HG03175 (cell line): ENCODE results near the gene GALNT9.
"Not testable (repeated sequence)": the region's sequence is repeated elsewhere in the genome, so short reads cannot be mapped to it uniquely, and the experiment has no call there.

Source experiments
- ATAC-seq: cut with Tn5 transposase; IDR thresholded peaks from one replicate; pipeline ENCODE4 v1.9.1; 2021; ENCODE audit warnings: mild to moderate bottlenecking, moderate library complexity; ENCODE audit not compliant: unreplicated experiment

The GALNT9 gene

GRCh38 chr12:132295561-132295960 lies 33.8 kb downstream of the GALNT9 start:
- not testable (repeated sequence) for ATAC-seq

DNA sequence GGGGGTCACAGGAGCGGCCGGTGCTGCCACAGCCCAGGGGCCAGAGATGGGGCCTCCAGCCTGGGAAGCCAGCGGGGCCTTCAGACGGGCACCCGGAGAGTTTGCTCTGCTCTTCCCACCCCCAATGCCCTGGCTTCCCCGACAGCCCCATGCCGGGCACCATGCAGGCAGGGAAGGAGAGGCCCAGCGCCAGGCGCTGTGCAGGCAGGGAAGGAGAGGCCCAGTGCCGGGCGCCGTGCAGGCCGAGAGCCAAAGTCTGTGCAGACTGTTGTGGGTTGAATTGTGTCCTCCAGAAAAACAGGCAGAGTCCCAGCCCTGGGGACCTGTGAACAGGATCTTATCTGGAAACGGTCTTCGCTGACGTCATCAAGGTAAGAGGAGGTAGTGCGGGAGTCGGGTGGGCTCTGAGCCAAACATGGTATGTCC lies 34.3 kb downstream of the GALNT9 start:
- no peak for ATAC-seq

GRCh38 chr12:132294121-132295034 lies 35.0 kb downstream of the GALNT9 start:
- no peak for ATAC-seq

DNA sequence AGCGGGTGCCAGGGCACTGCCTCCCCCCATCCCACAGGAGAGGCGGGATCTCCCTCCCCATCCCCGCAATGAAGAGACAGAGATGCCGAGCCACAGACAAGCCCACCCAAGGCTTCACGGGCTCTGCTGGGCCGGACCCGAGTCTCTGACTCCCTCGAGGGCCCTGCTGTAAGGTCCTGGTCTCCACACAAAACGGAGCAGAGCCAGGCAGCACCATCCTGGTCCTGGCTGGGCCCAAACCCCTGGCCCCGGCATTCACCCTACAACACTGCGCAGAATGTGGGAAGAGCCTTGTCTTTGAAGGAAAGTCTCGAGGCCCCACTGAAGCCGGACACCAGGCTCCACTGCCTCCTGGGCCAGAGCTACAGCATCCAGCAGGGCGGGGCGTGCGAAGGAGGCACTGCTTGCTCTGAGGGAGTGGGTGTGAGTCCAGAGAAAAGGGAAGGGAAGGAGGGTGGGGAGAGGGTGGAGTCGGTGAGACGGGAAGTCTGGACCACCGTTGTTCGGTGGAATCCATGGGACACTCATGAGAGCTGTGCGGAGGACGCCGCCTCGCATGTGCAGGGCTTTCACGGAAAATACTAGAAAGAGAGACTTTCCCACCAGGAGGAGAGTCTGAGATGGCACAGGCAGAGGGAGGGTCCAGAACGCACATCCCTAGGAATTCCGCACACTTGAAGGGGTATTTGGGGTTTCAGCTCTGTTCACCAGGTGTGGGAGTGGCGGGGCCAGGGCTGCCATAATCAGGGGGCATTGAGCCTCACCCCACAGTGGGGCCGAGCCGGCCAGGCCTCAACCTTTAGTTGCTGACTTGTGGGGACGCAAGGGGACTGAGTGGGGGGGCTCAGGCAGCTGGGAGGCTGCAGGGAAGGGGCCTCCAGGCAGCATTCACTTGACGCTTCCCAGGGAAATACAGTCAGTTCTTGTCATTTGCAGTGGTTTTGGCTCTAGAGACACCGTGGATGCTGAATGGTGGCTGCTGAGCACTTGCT lies 36.8 kb downstream of the GALNT9 start:
- ATAC-seq = no peak

DNA sequence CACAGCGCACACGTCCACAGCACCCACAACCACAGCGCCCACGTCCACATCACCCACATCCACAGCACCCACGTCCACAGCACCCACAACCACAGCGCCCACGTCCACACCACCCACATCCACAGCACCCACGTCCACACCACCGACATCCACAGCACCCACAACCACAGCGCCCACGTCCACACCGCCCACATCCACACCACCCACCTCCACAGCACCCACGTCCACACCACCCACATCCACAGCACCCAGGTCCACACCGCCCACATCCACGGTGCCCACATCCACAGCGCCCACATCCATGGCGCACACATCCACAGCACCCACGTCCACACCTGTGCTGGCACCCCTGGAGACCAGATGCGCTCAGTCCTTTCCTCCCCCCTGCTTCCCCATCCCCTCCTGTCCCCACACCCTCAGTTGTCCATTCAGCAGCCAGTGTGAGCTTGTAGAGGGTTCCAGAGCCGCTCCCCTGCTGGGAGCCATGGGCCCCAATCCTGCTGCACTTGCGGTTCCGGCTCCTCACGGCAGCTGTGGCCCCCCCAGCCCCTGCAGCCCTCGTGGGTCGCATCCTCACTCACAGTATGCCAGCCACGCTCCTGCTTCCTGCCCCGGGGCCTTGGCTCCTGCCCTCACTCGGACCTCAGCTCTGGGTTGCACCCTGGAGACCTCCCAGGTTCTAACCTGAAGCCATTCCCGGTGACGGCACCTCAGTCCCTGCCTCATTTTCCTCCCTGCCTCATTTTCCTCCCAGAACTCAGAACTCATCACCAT lies 37.8 kb downstream of the GALNT9 start:
- no peak for ATAC-seq

GRCh38 chr12:132290203-132290540 lies 39.2 kb downstream of the GALNT9 start:
- ATAC-seq = no peak

DNA sequence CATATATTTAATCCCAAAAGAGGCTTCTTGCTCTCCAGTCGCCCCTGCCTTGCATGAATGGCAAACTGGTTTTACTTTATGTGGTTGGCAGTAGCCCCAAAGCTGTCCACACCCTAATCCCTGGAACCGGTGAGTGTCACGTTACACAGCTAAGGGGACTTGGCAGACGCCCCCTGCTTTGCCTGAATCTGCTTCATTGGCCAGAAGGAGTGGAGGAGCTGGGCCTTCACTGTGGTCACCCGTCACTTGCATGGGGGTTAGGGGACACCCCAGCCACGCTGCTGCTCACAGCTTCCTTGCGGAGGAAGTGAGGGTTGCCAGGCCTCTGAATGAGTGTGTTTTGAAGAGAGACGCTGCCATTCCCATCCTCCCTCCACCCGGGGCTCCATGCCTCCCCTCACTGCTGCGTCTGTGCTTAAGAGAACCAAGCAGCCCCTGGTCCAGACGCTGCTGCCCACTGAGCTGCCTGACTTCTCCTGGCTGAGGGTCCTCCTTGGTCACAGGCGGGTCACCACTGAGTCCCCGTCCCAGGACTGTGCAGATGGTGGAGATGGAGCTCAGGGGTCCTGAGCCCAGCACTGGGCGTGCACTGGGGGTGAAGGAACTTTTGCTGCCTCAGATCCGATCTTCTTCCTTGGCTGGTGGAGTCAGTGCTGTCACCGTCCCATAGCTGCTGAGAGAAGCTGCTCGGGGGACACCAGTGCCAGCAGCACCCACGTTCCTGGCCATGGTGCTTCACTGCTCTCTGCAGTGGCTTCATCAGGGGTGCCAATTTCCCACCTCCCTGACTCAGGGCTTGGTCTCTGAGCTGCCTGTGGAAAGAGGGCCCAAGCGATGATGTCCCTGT lies 39.8 kb downstream of the GALNT9 start:
- no peak for ATAC-seq

GRCh38 chr12:132288516-132289215 lies 40.7 kb downstream of the GALNT9 start:
- no peak for ATAC-seq

GRCh38 chr12:132287391-132288238 lies 41.8 kb downstream of the GALNT9 start:
- no peak for ATAC-seq

GRCh38 chr12:132286912-132287311 lies 42.5 kb downstream of the GALNT9 start:
- ATAC-seq = no peak

GRCh38 chr12:132285991-132286681 lies 43.3 kb downstream of the GALNT9 start:
- ATAC-seq = no peak

- ATAC-seq = no peak
These were observed 44.3 kb downstream of the GALNT9 start for GRCh38 chr12:132284827-132285741.

DNA sequence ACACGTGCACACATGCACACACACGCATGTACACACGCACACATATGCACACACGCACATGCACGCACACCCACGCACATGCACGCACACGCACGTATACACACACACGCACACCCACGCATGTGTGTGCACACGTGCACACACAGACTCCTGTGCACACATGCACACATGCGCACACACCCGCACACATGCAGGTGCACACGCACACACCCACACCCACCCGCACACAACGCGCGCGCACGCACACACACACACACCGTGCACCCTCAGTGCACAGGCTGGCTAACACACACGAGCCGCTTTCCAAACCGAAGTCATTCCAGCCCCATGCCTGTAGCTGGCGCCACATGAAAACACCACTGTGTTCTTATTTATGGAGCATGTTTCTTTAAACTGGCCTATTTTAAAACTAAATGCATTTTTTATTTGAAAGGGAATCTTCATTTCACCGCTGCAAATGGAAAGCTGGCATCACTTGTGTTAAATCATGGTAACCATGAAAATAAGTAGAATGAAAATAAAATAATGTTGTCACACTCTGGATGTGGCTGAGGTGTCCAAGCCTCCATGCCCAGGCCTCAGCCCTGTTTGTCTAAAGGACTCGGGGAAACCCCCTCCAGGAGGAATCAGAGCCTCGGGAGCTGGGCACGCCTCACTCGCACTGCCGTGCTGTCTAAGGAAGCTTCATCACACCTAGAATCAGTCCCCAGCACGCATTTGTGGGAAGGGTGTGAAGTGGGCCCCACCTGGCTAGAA lies 45.1 kb downstream of the GALNT9 start:
- no peak for ATAC-seq

DNA sequence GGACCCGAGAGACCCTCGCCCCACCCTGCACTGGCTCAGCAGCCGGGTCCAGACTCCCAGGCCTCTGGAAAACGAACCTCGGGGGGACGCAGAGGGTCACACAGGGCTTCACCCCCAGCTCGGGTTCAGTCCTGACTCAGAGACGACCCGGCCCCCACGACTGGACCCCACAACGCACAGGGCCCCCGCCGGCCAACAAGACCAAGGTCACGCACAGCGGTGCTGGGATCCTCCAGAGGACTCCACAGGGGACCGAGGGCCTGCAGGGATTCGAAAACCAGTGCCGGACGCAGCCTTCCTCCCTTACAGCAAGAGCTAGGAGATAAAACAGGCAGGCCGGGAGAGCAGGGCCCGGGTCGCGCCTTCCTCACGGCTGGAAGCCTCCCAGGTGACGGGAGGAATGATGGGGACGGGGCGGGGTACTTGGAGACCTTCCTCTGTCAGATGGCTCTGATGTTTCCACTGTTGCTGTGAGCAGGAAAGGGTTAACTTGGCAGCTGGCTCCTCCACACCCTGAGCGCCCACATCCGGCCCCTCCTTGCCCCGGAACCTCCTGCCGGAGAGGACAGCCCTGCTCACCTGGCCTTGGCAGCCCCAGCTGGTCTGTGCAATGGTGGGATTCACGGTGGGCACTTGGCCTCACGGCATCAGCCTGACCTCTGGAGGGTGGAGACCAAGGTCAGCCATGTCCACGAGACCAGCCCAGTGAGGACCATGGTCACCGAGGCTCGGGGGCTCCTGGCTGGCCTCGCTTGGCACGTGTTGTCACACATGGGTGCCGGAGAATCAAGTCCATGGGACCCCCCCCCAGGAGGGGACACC lies 46.2 kb downstream of the GALNT9 start:
- no peak for ATAC-seq
